GM19099 (cell line): ENCODE results near the gene A1BG.

Experiments used
- POLR2A ChIP-seq: IDR thresholded peaks from 3 replicates; pipeline ENCODE4 v1.6.1; 2011; ENCODE audit warnings: low read depth; ENCODE audit not compliant: insufficient read length; ENCODE audit errors: extremely low read depth

Gene A1BG

GRCh38 chr19:58379246-58379645 lies 26.0 kb upstream of the A1BG start:
- TF ChIP-seq POLR2A, result no peak

- TF ChIP-seq POLR2A, result no peak
Observed at GRCh38 chr19:58374200-58374599, 20.9 kb upstream of the A1BG start.

- no peak for TF ChIP-seq POLR2A
Observed at GRCh38 chr19:58372311-58373133, 19.2 kb upstream of the A1BG start.

- TF ChIP-seq POLR2A, result no peak
Observed at GRCh38 chr19:58368561-58369360, 15.5 kb upstream of the A1BG start.

- TF ChIP-seq POLR2A, result no peak
Observed at GRCh38 chr19:58367698-58368454, 14.6 kb upstream of the A1BG start.

GRCh38 chr19:58366585-58367430 lies 13.5 kb upstream of the A1BG start:
- TF ChIP-seq POLR2A, result no peak

GRCh38 chr19:58364146-58364545 lies 10.9 kb upstream of the A1BG start:
- no peak for TF ChIP-seq POLR2A

GRCh38 chr19:58362272-58362994 lies 9.1 kb upstream of the A1BG start, which contains the start of gene ZNF497:
ZNF497 (minus strand) TSS chr19:58362751; CDS start chr19:58357635, 5,116 bp downstream.
- TF ChIP-seq POLR2A, result peak; percentile 73

GRCh38 chr19:58361900-58362271 lies 8.6 kb upstream of the A1BG start:
- no peak for TF ChIP-seq POLR2A

GRCh38 chr19:58357481-58358145 lies 4.3 kb upstream of the A1BG start:
- no peak for TF ChIP-seq POLR2A

- no peak for TF ChIP-seq POLR2A
Observed at GRCh38 chr19:58356766-58357480, 3.6 kb upstream of the A1BG start.

- TF ChIP-seq POLR2A, result no peak
Observed at GRCh38 chr19:58355908-58356765, 2.8 kb upstream of the A1BG start.

- TF ChIP-seq POLR2A, result peak; percentile 22
Observed at GRCh38 chr19:58355215-58355796, 2.0 kb upstream of the A1BG start.
